DND-41 (cell line): Measurements from ENCODE around the gene APOF.

Experiments used
- ATAC-seq: fragments of 200-7000 bp; cut with Tn5 transposase; 3 replicates; pipeline ENCODE4 v1.9.1; 2021; ENCODE audit warnings: low read depth; ENCODE audit not compliant: insufficient read depth
- DNase-seq: peaks from one replicate; pipeline ENCODE4 v3.0.0-alpha.2; 2020
- H2AFZ ChIP-seq: 2 replicates; pipeline ENCODE4 v1.6.0; 2012; ENCODE audit warnings: low read depth, low read length
- H3K27ac ChIP-seq: 2 replicates; pipeline ENCODE4 v1.5.1; 2012; ENCODE audit warnings: low read length, inconsistent platforms
- H3K27me3 ChIP-seq: fragments of 200-600 bp; sonication (generic); 2 replicates; pipeline ENCODE4 v1.6.0; 2012; ENCODE audit warnings: low read length, mild to moderate bottlenecking, inconsistent platforms; ENCODE audit not compliant: insufficient read depth, poor library complexity
- H3K36me3 ChIP-seq: 2 replicates; pipeline ENCODE4 v1.5.1; 2012; ENCODE audit warnings: low read length, inconsistent platforms; ENCODE audit not compliant: insufficient read depth
- H3K4me1 ChIP-seq: 2 replicates; pipeline ENCODE4 v1.5.1; 2012; ENCODE audit warnings: mild to moderate bottlenecking, low read length; ENCODE audit not compliant: insufficient read depth
- H3K4me2 ChIP-seq: 2 replicates; pipeline ENCODE4 v1.6.0; 2012; ENCODE audit warnings: mild to moderate bottlenecking, moderate library complexity, low read length, inconsistent platforms; ENCODE audit not compliant: insufficient read depth
- H3K4me3 ChIP-seq, 2 experiments: fragments of 200-600 bp in 1 of 2; shearing (Covaris generic) in 1 of 2; 2 replicates each; pipeline ENCODE4 v1.5.1; 2012 to 2016; ENCODE audit warnings: inconsistent platforms in 2 of 2, low read length in 2 of 2, mild to moderate bottlenecking in 2 of 2, low read depth in 1 of 2, moderate library complexity in 1 of 2
- H3K79me2 ChIP-seq: 2 replicates; pipeline ENCODE4 v1.6.0; 2012; ENCODE audit warnings: low read length, inconsistent platforms; ENCODE audit not compliant: insufficient read depth
- H3K9ac ChIP-seq: 2 replicates; pipeline ENCODE4 v1.6.0; 2012; ENCODE audit warnings: low read depth, mild to moderate bottlenecking, inconsistent platforms, low read length, moderate library complexity
- H3K9me3 ChIP-seq: 2 replicates; pipeline ENCODE4 v1.5.1; 2012; ENCODE audit warnings: low read length, moderate library complexity, mild to moderate bottlenecking, inconsistent platforms; ENCODE audit not compliant: insufficient read depth, severe bottlenecking
- H4K20me1 ChIP-seq: 2 replicates; pipeline ENCODE4 v1.6.0; 2012; ENCODE audit warnings: low read length; ENCODE audit not compliant: insufficient read depth
- CTCF ChIP-seq: IDR thresholded peaks from 2 replicates; pipeline ENCODE4 v1.5.1; 2012; ENCODE audit warnings: borderline replicate concordance, low read length, moderate library complexity, mild to moderate bottlenecking; ENCODE audit not compliant: poor library complexity, severe bottlenecking; ENCODE audit errors: extremely low read depth
- EZH2 ChIP-seq: IDR thresholded peaks from 3 replicates; pipeline ENCODE4 v1.6.1; 2012; ENCODE audit warnings: borderline replicate concordance, low read depth, mild to moderate bottlenecking, moderate library complexity, low read length, inconsistent platforms; ENCODE audit not compliant: severe bottlenecking

The APOF gene

GRCh38 chr12:56359851-56360767 lies 2.5 kb downstream of the APOF start, which contains the start of gene STAT2:
TSS of gene STAT2 (minus strand) at chr12:56360107. CDS start at chr12:56356571, 3,536 bp downstream.
- Histone ChIP-seq H3K27me3 (no peaks in the 10 kb centered on the region), H4K20me1 (no peaks in the 10 kb centered on the region), H3K9me3 (no peaks in the 10 kb centered on the region), H2AFZ (peak within 1 kb of the TSS; percentile 73), H3K9ac (peak within 1 kb of the TSS; percentile 70), H3K4me1 (peaks cover 27% of the 10 kb centered on the region), H3K36me3 (peaks cover 13% of the 10 kb centered on the region), H3K4me3 (peak within 1 kb of the TSS; percentile 72 to 77), H3K4me2 (peak within 1 kb of the TSS; percentile 82), H3K79me2 (peaks cover 21% of the 10 kb centered on the region), H3K27ac (peak within 1 kb of the TSS; percentile 77)
- no peak for TF ChIP-seq EZH2
- no peak for TF ChIP-seq CTCF
- ATAC-seq: peak; percentile 94
- DNase-seq: peak; percentile 100

GRCh38 chr12:56358836-56359532 lies 3.7 kb downstream of the APOF start:
- TF ChIP-seq CTCF (no peak), EZH2 (no peak)
- peak overlapping the region; percentile 70 for H3K9ac ChIP-seq
- H4K20me1 ChIP-seq: no peaks in the 10 kb centered on the region
- ATAC-seq (no peak), DNase-seq (no peak)
- H3K79me2 ChIP-seq: peaks cover 21% of the 10 kb centered on the region
- H3K4me1 ChIP-seq: peaks cover 27% of the 10 kb centered on the region
- H3K9me3 ChIP-seq: no peaks in the 10 kb centered on the region
- H2AFZ ChIP-seq: peak overlapping the region; percentile 73
- peak overlapping the region; percentile 77 for H3K27ac ChIP-seq
- peaks cover 23% of the 10 kb centered on the region for H3K36me3 ChIP-seq
- H3K4me3 ChIP-seq: peak overlapping the region; percentile 72 to 77
- H3K4me2 ChIP-seq: peak overlapping the region; percentile 82
- no peaks in the 10 kb centered on the region for H3K27me3 ChIP-seq

GRCh38 chr12:56351325-56351724 lies 11.3 kb downstream of the APOF start:
- Histone ChIP-seq H4K20me1 (no peaks in the 10 kb centered on the region), H3K36me3 (peaks cover 76% of the 10 kb centered on the region), H3K9me3 (no peaks in the 10 kb centered on the region), H3K4me1 (no peaks in the 10 kb centered on the region), H3K9ac (no peak overlapping the region), H3K79me2 (no peaks in the 10 kb centered on the region), H2AFZ (no peak overlapping the region), H3K4me2 (no peak overlapping the region), H3K27me3 (no peaks in the 10 kb centered on the region), H3K4me3 (no peak overlapping the region), H3K27ac (no peak overlapping the region)
- no peak for DNase-seq
- ATAC-seq: no peak
- TF ChIP-seq CTCF (no peak), EZH2 (no peak)
